Right lobe of liver (tissue), 6 donors: ENCODE data around the gene MCRS1. TPM values are rescaled to one million over a fixed set of nuclear protein-coding genes. Genes with fewer than 3 reads are reported as not detected.

Experiments used
- ATAC-seq, 4 donors: fragments of 200-7000 bp; cut with Tn5 transposase; one replicate each; pipeline ENCODE4 v1.9.1; 2020; ENCODE audit warnings: mild to moderate bottlenecking in 4 of 4, moderate library complexity in 4 of 4
- DNase-seq, 3 donors: peaks; one replicate each; pipeline ENCODE4 v3.0.0-alpha.2; 2020
- H3K27ac ChIP-seq, 3 donors: fragments of 200-600 bp; one replicate each; pipeline ENCODE4 v1.8.0; 2022
- H3K27me3 ChIP-seq, 2 donors: fragments of 200-600 bp; one replicate each; pipeline ENCODE4 v1.8.0; 2022
- H3K36me3 ChIP-seq, 4 donors: fragments of 200-600 bp; sonication (generic) in 1 of 4; one replicate each; pipeline versions ENCODE4 v1.5.1 to v1.8.0; 2017 to 2022; ENCODE audit warnings: control low read depth in 1 of 4
- H3K4me1 ChIP-seq, 4 donors: fragments of 200-600 bp; sonication (generic) in 1 of 4; one replicate each; pipeline versions ENCODE4 v1.5.1 to v1.8.0; 2017 to 2022; ENCODE audit warnings: control low read depth in 1 of 4
- H3K4me3 ChIP-seq, 3 donors: fragments of 200-600 bp; one replicate each; pipeline ENCODE4 v1.8.0; 2022
- H3K9me3 ChIP-seq, 4 donors: fragments of 200-600 bp; sonication (generic) in 1 of 4; one replicate each; pipeline versions ENCODE4 v1.5.1 to v1.8.0; 2017 to 2022; ENCODE audit warnings: control low read depth in 1 of 4
- POLR2A ChIP-seq: fragments of 450-650 bp; IDR thresholded peaks from one replicate; pipeline ENCODE4 v1.6.1; 2017; ENCODE audit warnings: antibody characterized with exemption, mild to moderate bottlenecking
- WGBS: methylation state at CpG from one replicate; pipeline ENCODE4 v1.1.6; 2018; ENCODE audit warnings: low coverage, low lambda C conversion rate; ENCODE audit not compliant: insufficient coverage; ENCODE audit errors: missing lambda C conversion rate; 5-methylcytosine and 5-hydroxymethylcytosine counted together
- intact Hi-C, 2 donors: fragments of 100-400 bp; cut with DNase I; formaldehyde crosslinking; loops; one replicate each; pipeline versions ENCODE4 v1.11.2 to v1.14.1; 2022
- total RNA-seq, 6 experiments: library from RNA; depleted of rRNA in 2 of 6; stranded (reverse); fragments of >200 nt in 2 of 6; fragmentation: NEBNext Ultra II Directional in 3 of 6; extraction: Animal tissue kit (Norgen Biotek cat#: 25700) in 3 of 6; gene quantifications; one replicate each; pipeline versions ENCODE4 v1.1.0 to v1.2.4, GENCODE V29; 2016 to 2023
- TF ChIP-seq, protein P1 (sequence below), 4 donors: fragments of 200-600 bp in 3 of 4; fragments of 450-650 bp in 1 of 4; IDR thresholded peaks; one replicate each; pipeline versions ENCODE4 v1.5.1 to v1.8.0; 2016 to 2022; ENCODE audit warnings: antibody characterized with exemption in 4 of 4, mild to moderate bottlenecking in 2 of 4
- donor health status: DM: no; HTN: yes; CAD: no.
- donor health status: DM: no; HTN: no; CAD: no.
- donor health status: DM: no; HTN: no; CAD: no.
- donor health status: DM: no; HTN: yes; CAD: no.
- donor health status: DM: no; HTN: yes; CAD: no.

Gene MCRS1
- total RNA-seq, 6 experiments from 2014 or later: 16.0 to 23.0 (median 20.4) TPM

DNA sequence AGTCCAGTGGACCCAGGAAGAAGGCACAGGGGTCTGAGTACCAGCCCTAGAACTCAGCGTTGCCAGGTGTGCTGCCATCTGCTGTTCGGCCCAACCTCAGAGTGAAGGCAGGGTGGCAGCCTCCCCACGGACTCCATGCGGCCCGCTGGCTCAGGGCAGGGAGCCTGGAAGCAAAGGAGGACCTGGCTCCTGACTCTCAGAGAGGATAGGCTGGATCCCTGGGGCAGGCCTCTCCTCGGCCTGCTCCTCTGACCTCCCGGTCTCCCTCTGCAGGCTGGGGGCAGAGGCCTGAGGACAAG, 10.1 kb downstream of the MCRS1 start:
- Histone ChIP-seq H3K27me3 (no peaks in the 10 kb centered on the region), H3K4me3 (no peak overlapping the region), H3K36me3 (peaks cover 0 to 51% (median 24%) of the 10 kb centered on the region in 4 donors), H3K4me1 (no peaks in the 10 kb centered on the region), H3K9me3 (no peaks in the 10 kb centered on the region), H3K27ac (no peak overlapping the region)
- TF ChIP-seq, protein P1, sequence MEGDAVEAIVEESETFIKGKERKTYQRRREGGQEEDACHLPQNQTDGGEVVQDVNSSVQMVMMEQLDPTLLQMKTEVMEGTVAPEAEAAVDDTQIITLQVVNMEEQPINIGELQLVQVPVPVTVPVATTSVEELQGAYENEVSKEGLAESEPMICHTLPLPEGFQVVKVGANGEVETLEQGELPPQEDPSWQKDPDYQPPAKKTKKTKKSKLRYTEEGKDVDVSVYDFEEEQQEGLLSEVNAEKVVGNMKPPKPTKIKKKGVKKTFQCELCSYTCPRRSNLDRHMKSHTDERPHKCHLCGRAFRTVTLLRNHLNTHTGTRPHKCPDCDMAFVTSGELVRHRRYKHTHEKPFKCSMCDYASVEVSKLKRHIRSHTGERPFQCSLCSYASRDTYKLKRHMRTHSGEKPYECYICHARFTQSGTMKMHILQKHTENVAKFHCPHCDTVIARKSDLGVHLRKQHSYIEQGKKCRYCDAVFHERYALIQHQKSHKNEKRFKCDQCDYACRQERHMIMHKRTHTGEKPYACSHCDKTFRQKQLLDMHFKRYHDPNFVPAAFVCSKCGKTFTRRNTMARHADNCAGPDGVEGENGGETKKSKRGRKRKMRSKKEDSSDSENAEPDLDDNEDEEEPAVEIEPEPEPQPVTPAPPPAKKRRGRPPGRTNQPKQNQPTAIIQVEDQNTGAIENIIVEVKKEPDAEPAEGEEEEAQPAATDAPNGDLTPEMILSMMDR (IDR thresholded peaks at IDR 0.05): peak in 2 of 4 donors; percentile 34 to 35
- TF ChIP-seq POLR2A: no peak
- WGBS: 45% methylated on average over 5 of the region's 7 CpGs
- ATAC-seq: peak; percentile 20 to 44 (median 42)
- intact Hi-C loops: no loop called here
- no peak for DNase-seq

DNA sequence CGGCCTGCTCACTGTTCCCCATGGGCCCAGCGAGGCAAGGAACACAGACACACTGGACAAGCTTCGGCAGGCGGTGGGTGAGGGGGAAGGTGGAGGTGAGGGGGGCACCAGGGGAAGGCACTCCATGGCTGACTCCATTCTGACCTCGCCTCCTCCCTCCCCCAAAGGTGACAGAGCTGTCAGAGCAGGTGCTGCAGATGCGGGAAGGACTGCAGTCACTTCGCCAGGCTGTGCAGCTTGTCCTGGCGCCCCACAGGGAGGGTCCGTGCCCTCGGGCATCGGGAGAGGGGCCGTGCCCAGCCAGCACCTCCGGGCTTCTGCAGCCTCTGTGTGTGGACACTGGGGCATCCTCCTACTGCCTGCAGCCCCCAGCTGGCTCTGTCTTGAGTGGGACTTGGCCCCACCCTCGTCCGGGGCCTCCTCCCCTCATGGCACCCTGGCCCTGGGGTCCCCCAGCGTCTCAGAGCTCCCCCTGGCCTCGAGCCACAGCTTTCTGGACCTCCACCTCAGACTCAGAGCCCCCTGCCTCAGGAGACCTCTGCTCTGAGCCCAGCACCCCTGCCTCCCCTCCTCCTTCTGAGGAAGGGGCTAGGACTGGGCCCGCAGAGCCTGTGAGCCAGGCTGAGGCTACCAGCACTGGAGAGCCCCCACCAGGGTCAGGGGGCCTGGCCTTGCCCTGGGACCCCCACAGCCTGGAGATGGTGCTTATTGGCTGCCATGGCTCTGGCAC, 10.6 kb downstream of the MCRS1 start:
- Histone ChIP-seq H3K9me3 (no peaks in the 10 kb centered on the region), H3K27ac (no peak overlapping the region), H3K27me3 (no peaks in the 10 kb centered on the region), H3K4me1 (peaks cover 0 to 2% (median 0%) of the 10 kb centered on the region in 4 donors), H3K36me3 (peaks cover 0 to 46% (median 22%) of the 10 kb centered on the region in 4 donors), H3K4me3 (no peak overlapping the region)
- intact Hi-C loops: no loop called here
- 81% methylated on average over 3 of the region's 18 CpGs for WGBS
- TF ChIP-seq, protein P1 (IDR thresholded peaks at IDR 0.05): no peak
- TF ChIP-seq POLR2A: no peak
- no peak for ATAC-seq
- DNase-seq: no peak

DNA sequence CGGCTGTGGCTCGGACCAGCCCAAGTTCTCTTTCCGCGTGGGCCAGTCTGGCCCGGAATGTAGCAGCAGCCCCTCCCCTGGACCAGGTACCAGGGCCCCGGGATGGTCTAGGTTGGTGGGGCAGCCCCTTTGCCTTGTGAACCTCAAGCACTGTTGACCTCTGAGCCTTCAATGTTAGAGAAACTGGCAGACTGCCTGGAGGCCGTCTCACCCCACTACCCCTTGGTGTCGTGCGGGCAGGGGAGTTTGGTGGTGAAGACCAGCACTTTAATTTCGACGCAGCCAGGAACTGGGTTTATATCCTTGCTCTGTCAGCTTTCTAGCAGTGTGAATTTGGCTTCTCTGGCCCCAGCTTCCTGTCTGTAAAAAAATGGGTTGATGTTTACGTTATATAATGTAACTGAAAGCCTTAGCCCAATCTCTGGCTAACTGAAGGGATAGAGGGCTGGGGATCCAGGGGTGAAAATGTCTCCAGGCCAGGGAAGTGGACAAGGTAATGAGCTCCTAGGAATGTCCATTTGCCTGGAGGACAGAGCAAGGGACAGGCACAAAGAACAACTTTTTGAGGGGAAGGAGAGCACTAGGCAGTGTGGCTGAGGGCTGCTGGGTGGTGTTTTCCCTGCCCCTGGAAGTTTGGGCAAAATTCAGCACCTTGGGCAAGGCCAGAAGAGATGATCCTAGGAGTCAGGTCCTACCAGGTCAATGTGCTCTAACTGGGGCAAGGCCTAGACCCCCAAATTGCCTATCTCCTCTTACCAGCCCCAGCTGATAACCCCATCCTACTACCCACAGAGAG, 11.4 kb downstream of the MCRS1 start:
- no peak for TF ChIP-seq POLR2A
- TF ChIP-seq, protein P1 (IDR thresholded peaks at IDR 0.05): no peak
- Histone ChIP-seq H3K27ac (no peak overlapping the region), H3K4me1 (peaks cover 0 to 8% (median 0%) of the 10 kb centered on the region in 4 donors), H3K9me3 (no peaks in the 10 kb centered on the region), H3K36me3 (peaks cover 0 to 38% (median 17%) of the 10 kb centered on the region in 4 donors), H3K4me3 (no peak overlapping the region), H3K27me3 (no peaks in the 10 kb centered on the region)
- intact Hi-C loops: no loop called here
- ATAC-seq (no peak), DNase-seq (no peak)
- 49% methylated on average over 7 of the region's 12 CpGs for WGBS

DNA sequence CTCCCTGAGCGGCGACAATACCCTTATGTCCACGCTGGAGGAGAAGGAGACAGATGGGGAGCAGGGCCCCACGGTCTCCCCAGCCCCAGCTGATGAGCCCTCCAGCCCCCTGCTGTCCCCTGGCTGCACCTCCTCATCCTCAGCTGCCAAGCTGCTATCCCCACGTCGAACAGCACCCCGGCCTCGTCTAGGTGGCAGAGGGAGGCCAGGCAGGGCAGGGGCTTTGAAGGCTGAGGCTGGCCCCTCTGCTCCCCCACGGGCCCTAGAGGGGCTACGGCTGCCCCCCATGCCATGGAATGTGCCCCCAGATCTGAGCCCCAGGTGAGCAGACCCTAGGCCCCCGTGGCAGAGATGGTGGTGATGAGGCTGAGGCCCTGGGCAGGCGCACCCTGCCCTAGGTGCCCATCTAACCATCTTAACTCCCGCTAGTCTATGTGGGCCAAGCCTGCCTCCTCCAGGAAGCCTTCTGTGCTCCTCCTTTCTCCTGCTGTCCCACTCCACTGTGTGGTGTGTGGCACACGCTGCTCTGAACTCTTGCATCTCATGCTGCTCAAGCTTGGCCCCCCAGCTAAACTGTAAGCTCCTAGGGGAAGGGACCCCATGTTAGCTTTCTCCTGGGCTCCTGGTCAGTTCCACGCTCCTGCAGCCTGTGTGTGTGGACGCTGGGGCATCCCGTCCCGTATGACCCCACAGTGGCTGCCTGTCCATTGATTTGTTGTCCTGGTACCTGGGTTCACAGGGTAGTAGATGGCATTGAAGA, 12.1 kb downstream of the MCRS1 start:
- Histone ChIP-seq H3K27ac (no peak overlapping the region), H3K4me1 (peaks cover 0 to 16% (median 0%) of the 10 kb centered on the region in 4 donors), H3K9me3 (no peaks in the 10 kb centered on the region), H3K4me3 (no peak overlapping the region), H3K27me3 (no peaks in the 10 kb centered on the region), H3K36me3 (peaks cover 0 to 34% (median 15%) of the 10 kb centered on the region in 4 donors)
- WGBS: 92% methylated on average over 5 of the region's 18 CpGs
- DNase-seq (no peak), ATAC-seq (no peak)
- intact Hi-C loops: no loop called here
- TF ChIP-seq, protein P1 (IDR thresholded peaks at IDR 0.05): no peak
- TF ChIP-seq POLR2A: no peak
